GM15510 (cell line): ENCODE results near the gene SDK2.

Experiments used
- POLR2A ChIP-seq: IDR thresholded peaks from 3 replicates; pipeline ENCODE4 v1.6.1; 2011; ENCODE audit warnings: borderline replicate concordance; ENCODE audit not compliant: insufficient read length; ENCODE audit errors: extremely low read depth

The SDK2 gene

GRCh38 chr17:73503560-73503959 is 140.7 kb downstream of the SDK2 start:
- TF ChIP-seq POLR2A, result no peak

GRCh38 chr17:73500414-73500999 is 143.7 kb downstream of the SDK2 start:
- no peak for TF ChIP-seq POLR2A

DNA sequence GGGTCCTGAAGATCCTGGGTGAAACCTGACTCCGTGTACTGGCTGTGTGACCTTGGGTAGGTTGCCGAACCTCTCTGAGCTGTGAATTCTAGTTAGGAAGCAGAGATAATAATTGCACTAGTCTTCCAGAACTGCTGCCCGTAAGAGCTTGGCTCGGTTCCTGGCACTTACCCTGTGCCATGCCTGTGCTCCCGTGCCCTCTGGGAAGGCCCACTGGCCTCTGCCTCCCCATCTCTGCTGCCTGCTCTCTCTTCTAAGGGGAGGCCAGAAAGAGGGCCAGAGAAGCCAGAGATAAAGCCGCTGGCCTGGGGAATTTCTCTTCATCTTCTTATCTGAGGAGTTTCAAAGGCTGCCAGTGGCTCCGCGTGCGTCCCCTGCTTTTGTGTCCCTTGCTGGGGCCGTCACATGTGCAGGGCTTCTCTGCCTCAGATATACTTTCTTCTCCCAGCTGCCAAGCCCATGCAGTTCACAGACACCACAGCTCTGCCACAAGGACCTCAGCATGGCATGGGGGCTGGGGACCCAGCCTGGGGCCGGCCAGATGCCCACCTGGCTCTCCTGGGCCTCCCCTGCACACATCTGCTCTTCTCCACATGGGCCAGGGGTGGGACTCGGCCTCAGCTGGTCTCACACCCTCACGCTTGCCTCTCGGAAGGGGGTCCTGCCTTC is 145.2 kb downstream of the SDK2 start:
- no peak for TF ChIP-seq POLR2A

DNA sequence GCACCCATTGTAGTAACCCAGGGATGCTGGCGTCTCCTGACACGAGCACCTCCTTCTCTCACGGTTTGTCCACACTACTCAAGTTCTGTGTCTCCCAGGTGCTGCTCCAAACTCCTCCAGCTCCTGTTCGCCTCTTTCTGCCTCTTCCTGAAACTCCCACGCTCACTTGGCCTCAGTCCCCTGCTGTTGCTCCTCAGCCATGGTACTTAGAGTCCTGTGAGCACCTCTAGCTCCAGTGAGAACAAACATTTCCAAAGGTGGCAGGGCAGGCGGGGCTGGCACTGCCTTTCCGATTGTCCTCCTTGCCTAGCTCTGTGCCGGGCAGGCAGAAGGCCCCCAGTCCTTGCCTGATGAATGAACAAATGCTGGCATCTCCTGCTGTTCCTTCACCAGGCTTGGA is 146.1 kb downstream of the SDK2 start:
- TF ChIP-seq POLR2A, result no peak

DNA sequence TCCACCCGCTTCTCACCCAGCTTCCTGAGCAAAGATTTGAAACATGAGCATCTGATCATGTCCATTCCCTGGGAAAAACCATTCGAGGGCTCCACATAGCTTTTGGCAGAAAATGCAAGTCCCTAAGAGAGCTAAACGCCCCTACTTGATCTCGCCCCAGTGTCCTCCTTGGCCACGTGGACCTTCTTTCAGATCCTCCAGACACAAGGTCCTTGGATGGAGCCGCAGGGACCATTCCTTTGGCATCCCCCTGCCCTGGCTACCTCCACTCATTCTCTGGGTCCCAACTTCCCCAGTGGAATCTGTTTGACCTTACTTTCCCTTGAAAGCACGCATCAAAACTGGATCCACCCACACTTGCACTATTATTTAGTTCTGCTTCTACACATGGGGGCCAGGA is 146.5 kb downstream of the SDK2 start:
- no peak for TF ChIP-seq POLR2A

GRCh38 chr17:73496232-73496631 is 148.0 kb downstream of the SDK2 start:
- TF ChIP-seq POLR2A, result no peak

GRCh38 chr17:73495641-73496040 is 148.6 kb downstream of the SDK2 start:
- TF ChIP-seq POLR2A, result no peak

GRCh38 chr17:73494950-73495349 is 149.3 kb downstream of the SDK2 start:
- TF ChIP-seq POLR2A, result no peak

DNA sequence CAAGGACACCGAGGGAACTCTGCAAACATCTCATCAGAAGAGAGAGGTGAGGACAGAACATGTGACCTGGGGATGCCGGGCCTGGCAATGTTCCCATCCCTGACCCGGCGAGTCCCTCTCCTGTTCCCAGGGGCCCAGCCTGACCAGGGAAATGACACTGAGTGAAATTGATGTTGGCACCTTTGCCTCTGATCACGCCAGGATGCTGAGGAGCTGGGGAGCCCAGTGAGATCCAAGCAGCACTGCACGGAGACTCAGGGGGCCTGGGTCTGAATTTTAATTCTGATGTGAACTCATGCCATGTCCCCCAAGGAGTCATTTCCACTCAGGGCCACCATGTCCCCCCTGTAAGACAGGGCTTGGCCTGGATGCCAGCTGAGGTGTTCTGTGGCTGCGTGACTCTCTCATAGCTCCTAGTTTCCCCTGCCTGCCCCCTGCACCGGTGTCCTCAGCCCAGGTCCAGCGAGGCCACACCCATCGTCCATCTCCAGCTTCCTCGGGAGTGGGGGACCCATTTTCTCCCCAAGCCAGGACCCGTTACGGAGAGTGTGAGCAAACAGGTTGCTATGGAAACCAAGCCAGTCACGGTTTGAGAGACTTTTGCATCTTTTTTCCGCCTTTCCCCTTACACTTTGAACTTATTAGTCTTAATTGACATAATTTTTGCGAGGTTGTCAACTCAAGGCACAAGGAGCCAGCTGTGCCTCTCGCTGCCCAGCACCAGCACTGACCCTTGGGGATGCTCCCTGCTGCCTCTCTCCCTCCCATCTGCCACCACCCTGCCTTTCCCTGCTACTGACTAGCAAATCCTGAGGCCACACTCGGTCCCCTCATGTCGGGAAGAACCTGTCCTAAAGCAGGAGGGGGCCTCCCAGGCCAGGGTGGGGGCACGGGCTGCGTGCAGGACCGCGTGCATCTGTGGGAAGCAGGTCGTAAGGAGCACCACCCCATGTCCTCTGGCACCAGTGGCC is 150.0 kb downstream of the SDK2 start:
- TF ChIP-seq POLR2A, result no peak

GRCh38 chr17:73492821-73493814 is 151.1 kb downstream of the SDK2 start:
- TF ChIP-seq POLR2A, result no peak

DNA sequence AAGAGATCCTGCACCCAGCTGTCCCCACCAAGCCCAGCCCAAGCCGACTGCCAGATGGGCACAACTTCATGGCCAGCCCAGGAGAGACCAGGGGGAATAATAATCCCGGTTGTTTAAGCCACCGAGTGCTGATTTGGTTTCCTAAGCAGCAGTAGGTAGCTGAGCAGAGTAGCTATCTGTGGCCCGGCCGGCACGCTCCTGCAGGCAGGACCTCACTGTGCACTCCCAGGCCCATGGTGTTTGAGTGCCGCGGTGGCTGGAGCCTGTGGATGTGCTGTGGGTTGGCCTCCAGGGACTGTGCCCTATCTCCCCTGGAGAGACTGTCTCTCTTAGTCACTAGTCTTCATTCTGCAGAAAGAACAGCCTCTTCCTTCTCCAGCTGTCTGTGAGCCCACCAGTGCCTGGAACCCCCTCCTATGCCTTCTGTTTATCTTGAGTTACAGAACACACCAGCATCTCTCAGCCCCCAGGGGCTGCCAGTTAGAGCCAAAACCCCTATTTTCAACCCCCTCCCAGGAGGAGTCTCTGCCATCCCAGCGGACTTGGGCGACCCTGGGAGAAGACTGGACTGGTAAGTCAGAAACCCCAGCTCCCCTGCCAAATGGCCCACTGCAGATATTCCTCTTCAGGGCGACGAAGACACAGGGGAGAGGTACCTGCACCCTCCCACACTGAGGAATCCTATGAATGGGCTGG is 152.0 kb downstream of the SDK2 start:
- TF ChIP-seq POLR2A, result no peak

GRCh38 chr17:73491648-73492047 is 152.6 kb downstream of the SDK2 start:
- no peak for TF ChIP-seq POLR2A

DNA sequence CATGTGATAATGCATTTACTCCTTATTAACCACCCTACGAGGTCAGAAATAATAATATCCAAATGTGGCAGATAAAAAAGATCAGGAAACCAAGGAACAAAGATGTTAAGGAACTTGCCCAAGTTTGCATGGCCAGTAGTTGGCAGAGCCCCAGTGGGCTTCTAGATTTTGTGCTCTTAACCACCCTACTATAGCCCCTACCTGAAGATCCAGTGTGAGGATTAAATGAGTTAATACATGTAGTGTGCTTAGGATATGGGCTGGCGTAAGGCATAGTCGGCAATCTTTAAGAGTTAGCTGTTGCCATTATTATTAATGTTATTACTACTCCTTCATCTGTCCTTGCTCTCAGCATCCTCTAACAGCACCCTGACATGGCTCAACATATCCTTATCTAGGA is 153.4 kb downstream of the SDK2 start:
- TF ChIP-seq POLR2A, result no peak

GRCh38 chr17:73489991-73490390 is 154.3 kb downstream of the SDK2 start:
- TF ChIP-seq POLR2A, result no peak
